ENCODE data around the gene USP2. TPM values are rescaled to one million over a fixed set of nuclear protein-coding genes. Genes with fewer than 3 reads are reported as not detected.

The USP2 gene
- total RNA-seq, 2 experiments from 2014 or later: 0.48 to 0.53 TPM

GRCh38 chr11:119307219-119307618 is 74.3 kb downstream of the USP2 start:
- H3K4me1 Mint-ChIP-seq: peaks cover 20% of the 10 kb centered on the region
- no peak overlapping the region for H3K27ac Mint-ChIP-seq
- ChIA-PET CTCF (interaction anchor here (0.6 to 6.3 kb wide), 11 partner anchors 10 to 101 kb away, joined by 3 to 45 read pairs (median 3); partner anchors contain the start of gene CBL), POLR2A (interaction anchor here (1.0 to 2.5 kb wide), 5 partner anchors 9 to 27 kb away, joined by 3 to 16 read pairs (median 6); partner anchors contain the start of genes MCAM and RNF26)
- no peaks in the 10 kb centered on the region for H3K27me3 Mint-ChIP-seq
- H3K4me3 Mint-ChIP-seq: no peak overlapping the region
- no peak for DNase-seq
- no peaks in the 10 kb centered on the region for H3K9me3 Mint-ChIP-seq
- peaks cover 36% of the 10 kb centered on the region for H3K36me3 Mint-ChIP-seq (ENCODE audit: low read depth)

GRCh38 chr11:119306373-119306890 is 75.1 kb downstream of the USP2 start:
- no peaks in the 10 kb centered on the region for H3K27me3 Mint-ChIP-seq
- H3K27ac Mint-ChIP-seq: peak overlapping the region; percentile 67
- H3K9me3 Mint-ChIP-seq: no peaks in the 10 kb centered on the region
- ChIA-PET CTCF (interaction anchor here (0.6 to 6.3 kb wide), 7 partner anchors 13 to 101 kb away, joined by 3 to 45 read pairs (median 4); partner anchors contain the start of gene CBL), POLR2A (interaction anchor here (1.0 to 2.5 kb wide), 5 partner anchors 9 to 28 kb away, joined by 3 to 16 read pairs (median 5); partner anchors contain the start of genes MCAM and RNF26)
- H3K4me3 Mint-ChIP-seq: no peak overlapping the region
- peaks cover 42% of the 10 kb centered on the region for H3K36me3 Mint-ChIP-seq (ENCODE audit: low read depth)
- H3K4me1 Mint-ChIP-seq: peaks cover 20% of the 10 kb centered on the region
- no peak for DNase-seq

- peaks cover 48% of the 10 kb centered on the region for H3K36me3 Mint-ChIP-seq (ENCODE audit: low read depth)
- H3K27me3 Mint-ChIP-seq: no peaks in the 10 kb centered on the region
- H3K4me3 Mint-ChIP-seq: no peak overlapping the region
- peaks cover 20% of the 10 kb centered on the region for H3K4me1 Mint-ChIP-seq
- peak overlapping the region; percentile 67 for H3K27ac Mint-ChIP-seq
- ChIA-PET POLR2A (interaction anchor here (1.1 to 2.5 kb wide), 4 partner anchors 10 to 28 kb away, joined by 3 to 16 read pairs (median 6); partner anchors contain the start of genes MCAM and RNF26), CTCF (interaction anchor here (1.0 to 6.3 kb wide), 4 partner anchors 13 to 32 kb away, joined by 3 to 45 read pairs (median 4); no protein-coding TSS in a partner anchor)
- no peak for DNase-seq
- no peaks in the 10 kb centered on the region for H3K9me3 Mint-ChIP-seq
These were observed 75.7 kb downstream of the USP2 start for GRCh38 chr11:119305556-119306372.

Other genes starting within 250 kb of the USP2 start
- gene ABCG4, start 232.6 kb downstream of the USP2 start, total RNA-seq: not detected
- 10 to 100 TPM; 19.2 to 21.9 TPM for gene NLRX1, start 213.0 kb downstream of the USP2 start, total RNA-seq
- under 1 TPM; 0.33 to 0.35 TPM for gene NHERF4, start 196.2 kb downstream of the USP2 start, total RNA-seq
- 10 to 100 TPM; 45.0 to 47.0 TPM for gene CBL, start 175.4 kb downstream of the USP2 start, total RNA-seq
- gene MCAM, start 64.6 kb downstream of the USP2 start, total RNA-seq: 1 to 10 TPM; 6.5 to 6.6 TPM
- 10 to 100 TPM; 33.5 to 35.1 TPM for gene RNF26, start 47.2 kb downstream of the USP2 start, total RNA-seq
- not detected for gene C1QTNF5, start 40.8 kb downstream of the USP2 start, total RNA-seq
- gene MFRP, start 35.0 kb downstream of the USP2 start, total RNA-seq: not detected
- gene THY1, start 41.5 kb upstream of the USP2 start, total RNA-seq: 1 to 10 TPM; 1.3 to 2.0 TPM

Measured in activated CD4-positive, alpha-beta memory T cell treated with anti-CD3 and anti-CD28 coated beads, Interleukin-2, amount 10 ng/mL, durations not matched to agents 7 days and 5 days (primary cell).